Activated effector memory CD4-positive, alpha-beta T cell treated with Interleukin-2 at 50 U/mL for 16 hours (primary cell): ENCODE data around the gene CLEC14A.

Experiments
- DNase-seq: peaks from one replicate; pipeline ENCODE4 v3.0.0-alpha.2; 2020

CLEC14A gene

DNA sequence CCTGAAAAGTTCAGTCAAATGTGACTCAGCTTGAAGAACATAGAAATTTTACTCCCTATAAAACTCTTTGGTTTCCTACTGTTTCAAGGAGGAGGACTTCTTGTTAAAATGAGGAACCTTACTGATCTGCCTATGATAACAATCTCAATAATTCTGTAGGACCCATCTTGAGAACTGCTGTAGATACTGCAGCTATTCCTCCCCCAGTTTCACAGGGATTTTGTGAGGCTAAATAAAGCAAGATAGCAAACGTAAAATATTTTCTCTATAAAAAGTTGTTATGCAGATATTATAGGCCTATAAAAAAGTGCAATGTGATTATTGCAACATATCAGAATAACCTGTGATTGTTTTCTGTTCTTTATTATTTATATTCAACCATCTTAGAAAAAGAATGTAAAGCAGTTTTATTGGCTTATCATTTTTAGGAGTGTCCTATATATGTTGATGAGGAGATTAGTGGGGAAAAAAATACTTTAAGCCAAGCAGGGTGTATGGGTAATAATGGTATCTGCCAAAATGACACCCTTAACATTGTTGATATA, 12.1 kb downstream of the CLEC14A start:
- no peak for DNase-seq

DNA sequence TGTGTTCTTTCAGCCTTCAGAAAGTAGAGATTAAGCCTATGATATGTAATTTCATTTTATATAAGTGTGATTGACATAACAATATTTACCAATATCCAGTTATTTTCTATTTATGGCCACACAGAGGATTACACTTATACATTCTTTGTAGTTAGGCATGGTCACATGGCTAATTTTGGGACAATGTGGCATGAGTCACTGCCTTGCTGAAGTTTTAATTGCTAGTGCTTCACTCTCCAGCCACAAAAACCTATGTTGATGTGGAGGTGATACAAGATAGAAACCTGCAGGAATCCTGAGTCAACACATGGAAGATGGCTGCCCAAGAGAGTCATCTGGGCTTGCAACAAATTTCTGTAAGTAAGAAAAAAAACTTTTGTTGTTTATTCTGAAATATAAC, 17.0 kb downstream of the CLEC14A start:
- no peak for DNase-seq

DNA sequence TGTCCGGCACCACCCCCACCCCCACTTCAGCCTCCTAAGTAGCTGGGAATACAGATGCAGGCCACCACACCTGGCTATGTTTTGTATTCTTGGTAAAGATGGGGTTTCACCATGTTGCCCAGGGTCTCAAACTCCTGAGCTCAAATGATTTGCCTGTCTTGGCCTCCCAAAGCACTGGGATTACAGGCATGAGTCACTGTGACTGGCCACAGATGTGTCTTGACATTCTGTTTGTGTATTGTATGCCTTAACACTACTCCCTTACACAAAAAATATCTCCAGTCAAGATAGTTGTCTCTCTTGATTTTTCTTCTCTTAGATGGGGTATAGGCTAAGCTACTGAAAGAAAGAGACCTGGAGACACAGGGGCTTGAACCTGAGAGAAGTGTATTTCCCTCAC, 17.6 kb downstream of the CLEC14A start:
- no peak for DNase-seq

DNA sequence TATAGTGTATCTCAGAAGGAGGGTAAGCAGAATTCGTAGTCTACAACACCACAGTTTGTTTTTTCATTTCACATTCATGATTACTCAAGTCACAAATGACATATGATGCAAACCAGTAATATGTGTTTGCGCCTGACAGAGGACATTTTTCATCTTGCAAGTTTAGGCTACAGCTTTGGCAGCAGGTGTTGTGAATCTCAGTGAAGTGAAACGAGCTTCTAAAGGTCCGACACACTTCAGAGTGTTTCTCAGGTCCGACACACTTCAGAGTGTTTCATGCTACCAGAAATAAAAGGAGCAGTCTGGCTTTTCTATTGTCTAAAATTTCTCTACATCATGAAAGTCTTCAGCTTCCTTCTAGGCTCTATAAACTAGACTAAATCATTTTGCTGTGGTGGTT, 22.7 kb downstream of the CLEC14A start:
- DNase-seq = no peak

DNA sequence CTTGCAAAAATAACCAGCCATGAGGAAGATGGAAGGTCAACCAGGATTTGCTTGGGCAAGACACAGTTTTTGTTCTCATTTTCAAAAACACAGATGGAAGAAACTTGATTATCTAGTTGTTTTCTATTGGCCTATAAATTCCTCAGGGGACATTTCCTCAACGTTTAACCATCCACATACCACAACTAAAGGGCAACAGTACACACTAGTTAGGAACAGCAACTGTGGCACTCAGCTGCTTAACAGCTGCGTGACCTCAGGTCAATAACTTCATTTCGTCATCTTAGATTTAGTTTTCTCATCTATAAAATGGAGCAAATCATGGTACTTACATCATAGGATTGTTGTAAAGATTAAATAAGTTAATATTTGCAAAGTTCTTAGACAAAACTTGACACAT, 29.5 kb downstream of the CLEC14A start:
- DNase-seq = no peak

DNA sequence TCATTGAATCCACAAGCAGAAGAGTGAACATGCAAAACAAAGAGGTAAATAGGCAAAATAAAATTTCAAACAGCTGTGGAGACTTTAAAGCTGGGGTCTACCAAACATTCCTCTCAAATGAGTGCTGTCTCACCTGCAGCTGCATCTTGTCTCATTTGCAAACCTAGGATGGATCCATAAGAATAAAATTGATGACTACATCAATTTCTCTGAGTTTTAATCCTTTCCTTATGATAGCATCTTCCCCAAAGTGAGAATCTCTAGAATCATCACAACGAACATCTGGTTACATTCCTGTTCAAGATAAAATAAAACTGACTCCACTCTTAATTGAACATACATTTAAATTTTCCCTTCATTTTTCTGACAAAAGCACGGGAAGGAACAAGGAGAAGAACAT, 29.9 kb downstream of the CLEC14A start:
- DNase-seq = no peak

DNA sequence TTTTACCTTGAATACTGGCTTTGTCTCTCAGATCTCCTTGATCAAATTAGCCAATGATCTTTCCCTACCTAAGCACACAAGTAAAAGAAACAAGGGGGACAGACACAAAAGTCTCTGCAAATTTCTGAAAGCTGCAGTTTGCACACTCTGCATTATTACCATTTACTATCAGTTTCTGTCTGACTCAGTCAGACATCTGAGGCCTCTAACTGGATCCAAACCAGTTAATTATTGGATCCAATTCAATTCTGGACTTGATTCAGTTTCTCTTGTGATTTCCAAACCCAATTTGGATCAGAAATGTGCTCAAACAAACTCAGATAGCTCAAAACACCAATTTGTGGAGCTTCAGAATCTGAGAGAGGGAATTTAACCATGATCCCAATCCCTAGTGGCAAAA, 31.6 kb downstream of the CLEC14A start:
- DNase-seq = no peak

DNA sequence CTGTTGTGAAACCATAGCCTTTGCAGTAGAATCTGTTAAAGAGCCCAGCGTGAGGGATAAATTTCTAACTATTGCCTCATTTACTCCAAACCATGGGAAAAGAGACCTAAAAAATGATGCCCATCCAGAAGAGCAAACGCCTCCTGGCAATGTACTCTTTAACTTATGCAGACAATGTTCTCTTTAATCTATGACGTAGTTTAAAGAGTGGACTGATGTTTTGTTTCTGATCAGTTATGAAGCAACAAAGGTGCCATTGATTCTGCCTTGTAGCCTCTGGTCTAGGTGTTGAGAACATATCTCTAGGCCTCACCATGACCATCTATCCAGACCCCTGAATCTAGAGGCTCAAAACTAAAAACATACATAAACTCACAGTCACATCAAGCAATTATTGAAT, 34.8 kb downstream of the CLEC14A start:
- DNase-seq = no peak

DNA sequence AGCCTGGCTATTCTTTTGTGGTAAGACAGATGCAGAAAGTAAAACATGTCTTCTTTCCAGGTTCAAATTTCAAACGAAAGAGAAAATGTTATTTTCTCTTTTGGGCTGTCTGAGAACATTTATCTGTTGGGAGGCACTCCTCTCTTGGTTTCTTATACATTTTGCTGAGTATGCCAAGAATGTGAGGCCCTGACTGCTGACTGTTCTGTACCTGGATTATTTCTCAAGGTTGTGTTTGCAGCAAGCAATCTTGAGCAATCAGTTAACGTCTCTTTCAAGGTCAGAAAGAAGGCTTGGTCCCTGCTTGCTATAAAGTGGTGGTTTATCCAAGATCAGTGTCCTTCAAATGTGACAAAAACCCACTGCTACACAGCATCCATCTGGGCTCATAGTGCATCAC, 38.3 kb downstream of the CLEC14A start:
- DNase-seq = no peak

DNA sequence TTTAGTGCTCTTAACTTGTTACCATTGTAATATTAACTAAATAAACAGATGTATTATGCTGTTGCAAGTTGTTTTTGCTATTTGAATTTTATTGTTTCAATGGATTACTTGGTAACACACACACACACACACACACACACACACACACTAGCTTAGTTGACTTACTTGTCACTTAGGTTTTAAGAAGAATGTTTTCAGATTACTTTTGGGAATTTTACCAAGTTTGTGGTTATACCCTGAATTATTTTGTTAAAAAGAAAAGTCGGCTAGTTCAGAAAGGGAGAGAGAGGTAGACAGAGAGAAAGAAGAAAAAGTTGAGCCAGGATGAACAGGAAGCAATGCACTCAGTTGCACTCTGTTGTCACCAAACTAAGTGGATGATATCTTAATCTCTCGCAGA, 42.9 kb downstream of the CLEC14A start:
- no peak for DNase-seq

DNA sequence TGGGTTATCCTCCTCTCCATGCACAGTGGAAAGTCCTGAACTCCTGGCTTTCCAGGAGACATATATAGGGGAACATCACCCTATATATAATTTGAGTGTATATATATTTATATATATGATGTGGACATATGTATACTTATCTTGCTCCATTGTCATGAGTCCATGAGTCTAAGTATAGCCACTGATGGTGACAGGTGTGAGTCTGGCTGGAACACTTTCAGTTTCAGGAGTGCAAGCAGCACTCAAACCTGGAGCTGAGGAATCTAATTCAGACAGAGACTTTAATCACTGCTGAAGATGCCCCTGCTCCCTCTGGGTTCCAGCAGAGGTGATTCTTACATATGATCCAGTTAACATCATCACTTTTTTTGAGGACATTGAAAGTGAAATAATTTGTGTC, 43.8 kb downstream of the CLEC14A start:
- no peak for DNase-seq

DNA sequence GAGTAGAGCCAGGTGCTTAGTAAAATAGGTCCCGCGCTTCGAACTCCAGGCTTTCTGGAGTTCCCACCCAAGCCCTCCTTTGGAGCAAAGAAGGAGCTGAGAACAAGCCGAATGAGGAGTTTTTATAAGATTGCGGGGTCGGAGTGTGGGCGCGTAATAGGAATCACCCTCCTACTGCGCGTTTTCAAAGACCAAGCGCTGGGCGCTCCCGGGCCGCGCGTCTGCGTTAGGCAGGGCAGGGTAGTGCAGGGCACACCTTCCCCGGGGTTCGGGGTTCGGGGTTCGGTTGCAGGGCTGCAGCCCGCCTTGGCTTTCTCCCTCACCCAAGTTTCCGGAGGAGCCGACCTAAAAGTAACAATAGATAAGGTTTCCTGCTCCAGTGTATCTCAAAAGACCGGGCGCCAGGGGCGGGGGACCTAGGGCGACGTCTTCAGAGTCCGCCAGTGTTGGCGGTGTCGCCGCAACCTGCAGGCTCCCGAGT, 44.6 kb downstream of the CLEC14A start:
- DNase-seq = no peak

DNA sequence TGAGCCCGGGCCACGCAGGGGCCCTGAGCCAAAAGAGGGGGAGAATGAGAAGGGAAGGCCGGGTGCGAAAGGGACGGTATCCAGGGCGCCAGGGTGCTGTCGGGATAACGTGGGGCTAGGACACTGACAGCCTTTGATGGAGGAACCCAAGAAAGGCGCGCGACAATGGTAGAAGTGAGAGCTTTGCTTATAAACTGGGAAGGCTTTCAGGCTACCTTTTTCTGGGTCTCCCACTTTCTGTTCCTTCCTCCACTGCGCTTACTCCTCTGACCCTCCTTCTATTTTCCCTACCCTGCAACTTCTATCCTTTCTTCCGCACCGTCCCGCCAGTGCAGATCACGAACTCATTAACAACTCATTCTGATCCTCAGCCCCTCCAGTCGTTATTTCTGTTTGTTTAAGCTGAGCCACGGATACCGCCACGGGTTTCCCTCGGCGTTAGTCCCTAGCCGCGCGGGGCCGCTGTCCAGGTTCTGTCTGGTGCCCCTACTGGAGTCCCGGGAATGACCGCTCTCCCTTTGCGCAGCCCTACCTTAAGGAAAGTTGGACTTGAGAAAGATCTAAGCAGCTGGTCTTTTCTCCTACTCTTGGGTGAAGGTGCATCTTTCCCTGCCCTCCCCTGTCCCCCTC, 45.2 kb downstream of the CLEC14A start:
- DNase-seq = no peak

DNA sequence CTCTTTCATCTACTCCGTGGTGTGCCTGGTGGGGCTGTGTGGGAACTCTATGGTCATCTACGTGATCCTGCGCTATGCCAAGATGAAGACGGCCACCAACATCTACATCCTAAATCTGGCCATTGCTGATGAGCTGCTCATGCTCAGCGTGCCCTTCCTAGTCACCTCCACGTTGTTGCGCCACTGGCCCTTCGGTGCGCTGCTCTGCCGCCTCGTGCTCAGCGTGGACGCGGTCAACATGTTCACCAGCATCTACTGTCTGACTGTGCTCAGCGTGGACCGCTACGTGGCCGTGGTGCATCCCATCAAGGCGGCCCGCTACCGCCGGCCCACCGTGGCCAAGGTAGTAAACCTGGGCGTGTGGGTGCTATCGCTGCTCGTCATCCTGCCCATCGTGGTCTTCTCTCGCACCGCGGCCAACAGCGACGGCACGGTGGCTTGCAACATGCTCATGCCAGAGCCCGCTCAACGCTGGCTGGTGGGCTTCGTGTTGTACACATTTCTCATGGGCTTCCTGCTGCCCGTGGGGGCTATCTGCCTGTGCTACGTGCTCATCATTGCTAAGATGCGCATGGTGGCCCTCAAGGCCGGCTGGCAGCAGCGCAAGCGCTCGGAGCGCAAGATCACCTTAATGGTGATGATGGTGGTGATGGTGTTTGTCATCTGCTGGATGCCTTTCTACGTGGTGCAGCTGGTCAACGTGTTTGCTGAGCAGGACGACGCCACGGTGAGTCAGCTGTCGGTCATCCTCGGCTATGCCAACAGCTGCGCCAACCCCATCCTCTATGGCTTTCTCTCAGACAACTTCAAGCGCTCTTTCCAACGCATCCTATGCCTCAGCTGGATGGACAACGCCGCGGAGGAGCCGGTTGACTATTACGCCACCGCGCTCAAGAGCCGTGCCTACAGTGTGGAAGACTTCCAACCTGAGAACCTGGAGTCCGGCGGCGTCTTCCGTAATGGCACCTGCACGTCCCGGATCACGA, 46.0 kb downstream of the CLEC14A start:
- no peak for DNase-seq

DNA sequence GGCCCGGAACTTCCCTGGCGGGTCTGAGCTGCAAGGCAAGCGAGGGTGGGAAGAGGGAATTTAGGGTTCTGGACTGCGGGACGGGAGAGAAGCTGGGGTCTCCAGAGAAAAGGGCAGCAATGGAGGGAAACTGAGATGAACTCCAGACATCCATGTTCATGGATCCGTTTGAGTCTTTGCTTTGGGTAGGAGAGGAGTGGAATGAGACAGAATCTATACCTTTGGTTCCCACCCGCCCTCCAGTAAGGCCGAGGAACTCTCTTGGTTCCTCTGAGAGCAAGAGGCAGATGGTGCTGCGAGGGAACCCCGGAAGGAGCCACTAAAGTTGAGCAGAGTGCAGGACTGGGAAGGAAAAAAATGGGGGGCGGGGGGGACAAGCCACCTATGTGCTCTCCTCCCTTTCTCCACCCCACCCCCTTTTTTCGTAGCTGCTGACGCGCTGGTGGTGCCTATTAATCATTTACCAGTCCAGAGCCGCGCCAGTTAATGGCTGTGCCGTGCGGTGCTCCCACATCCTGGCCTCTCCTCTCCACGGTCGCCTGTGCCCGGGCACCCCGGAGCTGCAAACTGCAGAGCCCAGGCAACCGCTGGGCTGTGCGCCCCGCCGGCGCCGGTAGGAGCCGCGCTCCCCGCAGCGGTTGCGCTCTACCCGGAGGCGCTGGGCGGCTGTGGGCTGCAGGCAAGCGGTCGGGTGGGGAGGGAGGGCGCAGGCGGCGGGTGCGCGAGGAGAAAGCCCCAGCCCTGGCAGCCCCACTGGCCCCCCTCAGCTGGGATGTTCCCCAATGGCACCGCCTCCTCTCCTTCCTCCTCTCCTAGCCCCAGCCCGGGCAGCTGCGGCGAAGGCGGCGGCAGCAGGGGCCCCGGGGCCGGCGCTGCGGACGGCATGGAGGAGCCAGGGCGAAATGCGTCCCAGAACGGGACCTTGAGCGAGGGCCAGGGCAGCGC, 47.0 kb downstream of the CLEC14A start:
- DNase-seq = no peak

DNA sequence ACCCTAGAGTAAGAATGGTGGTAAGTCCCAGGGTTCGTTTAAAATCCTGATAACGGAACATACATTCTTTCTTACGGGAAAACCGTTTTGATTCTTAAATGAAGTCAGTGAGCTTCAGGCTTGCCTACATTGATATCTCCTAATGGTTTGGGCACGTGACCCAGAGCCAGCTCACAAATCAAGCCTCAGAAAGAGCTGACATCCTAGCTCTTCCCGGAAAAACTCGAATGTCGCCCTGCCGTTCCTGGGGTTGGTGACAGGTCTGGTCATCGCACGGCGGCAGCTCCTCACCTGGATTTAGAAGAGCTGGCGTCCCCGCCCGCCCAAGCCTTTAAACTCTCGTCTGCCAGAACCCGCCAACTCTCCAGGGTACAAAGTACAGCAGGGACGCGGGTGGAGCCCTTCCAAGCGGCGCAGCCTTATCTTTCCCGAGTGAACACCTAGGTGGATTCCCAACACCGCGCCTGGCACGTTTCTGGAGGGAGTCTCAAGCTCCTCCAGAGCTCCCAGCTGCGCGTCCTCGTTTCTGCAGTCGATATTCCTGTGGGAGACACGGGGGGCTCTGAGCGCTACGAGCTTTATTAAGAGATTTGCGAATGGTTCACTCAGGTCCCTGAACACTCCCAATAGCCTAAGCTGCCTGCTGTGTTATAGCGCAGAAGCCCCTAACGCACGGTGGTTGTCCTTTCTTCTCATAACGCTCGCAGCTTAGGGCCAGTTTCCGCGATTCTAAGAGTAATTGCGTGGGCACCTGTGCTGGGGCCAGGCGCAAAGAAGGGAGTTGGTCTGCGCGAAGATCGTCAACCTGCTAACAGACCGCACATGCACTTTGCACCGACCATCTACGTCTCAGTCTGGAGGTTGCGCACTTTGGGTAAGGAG, 47.9 kb downstream of the CLEC14A start, which contains the start of gene SSTR1:
Gene SSTR1 (plus strand): TSS at position 169 of the 882 bp plus-strand sequence. CDS start 1,486 bp downstream, outside the sequence.
- no peak for DNase-seq

DNA sequence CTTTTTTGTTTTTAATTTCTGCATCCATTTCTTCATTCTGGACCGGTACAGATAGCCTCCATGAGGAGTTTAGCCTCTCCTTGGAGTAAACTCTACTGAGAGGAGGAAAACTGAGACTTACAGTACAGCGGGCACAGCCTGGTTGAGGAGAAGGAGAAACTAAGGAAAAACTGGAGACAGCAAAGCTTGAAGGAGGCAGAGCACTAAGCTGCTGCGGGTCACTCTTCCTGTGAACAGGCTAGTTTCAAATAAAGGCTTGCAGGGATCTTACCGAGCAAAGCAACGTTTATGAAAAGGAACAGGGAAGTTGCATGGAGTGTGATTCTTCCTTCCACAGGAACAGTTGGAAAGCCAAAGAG, 48.5 kb downstream of the CLEC14A start:
- DNase-seq = no peak

DNA sequence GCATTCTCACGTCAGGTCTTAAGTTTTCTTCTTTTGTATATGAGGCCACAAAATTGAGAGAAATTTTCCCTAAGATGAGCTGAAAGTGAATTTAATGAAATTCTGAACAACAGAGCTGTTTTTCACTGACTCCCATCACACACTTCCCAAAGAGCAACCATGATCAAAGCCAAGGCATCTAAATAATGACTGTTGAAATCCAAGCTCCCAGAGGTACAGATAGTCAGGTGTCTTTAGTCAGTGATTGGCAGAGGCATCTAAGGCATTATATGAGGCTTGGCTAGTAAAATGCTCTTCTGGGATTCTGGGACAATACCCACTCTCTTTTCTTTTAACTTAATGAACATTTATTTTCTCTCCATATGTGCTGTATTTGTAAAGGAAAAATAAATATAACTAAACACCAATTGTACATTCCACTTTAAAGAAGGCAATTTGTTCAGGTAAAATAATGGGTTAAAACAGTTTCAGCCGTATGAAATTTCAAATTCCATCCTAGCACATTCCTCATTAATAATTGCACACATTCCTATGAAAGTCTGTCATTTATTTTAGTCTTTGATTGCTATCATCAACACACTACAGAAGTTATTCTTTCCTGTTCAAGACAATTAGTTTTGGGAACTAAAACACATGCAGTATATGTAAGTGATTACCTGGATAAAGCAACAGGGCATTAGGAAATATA, 49.1 kb downstream of the CLEC14A start:
- DNase-seq = no peak

DNA sequence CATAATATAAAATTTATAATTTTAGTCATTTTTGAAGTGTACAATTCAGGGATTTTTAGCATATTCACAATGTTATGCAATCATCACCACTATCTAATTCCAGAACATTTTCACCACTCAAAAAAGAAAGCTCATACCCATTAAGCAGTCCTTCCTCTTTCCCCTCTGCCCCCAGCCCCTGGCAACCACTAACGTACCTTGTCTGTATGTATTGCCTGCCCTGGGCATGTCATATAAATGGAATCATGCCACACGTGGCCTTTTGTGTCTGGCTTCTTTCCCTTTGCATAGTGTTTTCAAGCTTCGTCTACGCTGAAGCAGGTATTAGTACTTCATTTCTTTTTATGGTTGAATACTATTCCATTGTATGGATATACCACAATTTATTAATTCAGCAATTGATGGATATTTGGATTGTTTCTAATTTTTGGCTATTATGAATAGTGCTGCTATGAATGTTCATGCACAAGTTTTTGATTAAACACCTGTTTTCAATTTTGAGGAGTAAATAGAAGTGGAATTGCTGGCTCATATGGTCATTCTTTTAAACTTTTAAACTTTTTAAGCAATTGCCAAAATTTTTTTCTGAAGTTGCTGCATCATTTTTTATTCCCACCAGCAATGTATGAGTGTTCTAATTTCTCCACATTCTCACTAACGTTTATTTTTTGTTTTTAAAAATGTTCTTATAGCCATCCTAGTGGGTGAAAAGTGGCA, 49.8 kb downstream of the CLEC14A start:
- DNase-seq = no peak

DNA sequence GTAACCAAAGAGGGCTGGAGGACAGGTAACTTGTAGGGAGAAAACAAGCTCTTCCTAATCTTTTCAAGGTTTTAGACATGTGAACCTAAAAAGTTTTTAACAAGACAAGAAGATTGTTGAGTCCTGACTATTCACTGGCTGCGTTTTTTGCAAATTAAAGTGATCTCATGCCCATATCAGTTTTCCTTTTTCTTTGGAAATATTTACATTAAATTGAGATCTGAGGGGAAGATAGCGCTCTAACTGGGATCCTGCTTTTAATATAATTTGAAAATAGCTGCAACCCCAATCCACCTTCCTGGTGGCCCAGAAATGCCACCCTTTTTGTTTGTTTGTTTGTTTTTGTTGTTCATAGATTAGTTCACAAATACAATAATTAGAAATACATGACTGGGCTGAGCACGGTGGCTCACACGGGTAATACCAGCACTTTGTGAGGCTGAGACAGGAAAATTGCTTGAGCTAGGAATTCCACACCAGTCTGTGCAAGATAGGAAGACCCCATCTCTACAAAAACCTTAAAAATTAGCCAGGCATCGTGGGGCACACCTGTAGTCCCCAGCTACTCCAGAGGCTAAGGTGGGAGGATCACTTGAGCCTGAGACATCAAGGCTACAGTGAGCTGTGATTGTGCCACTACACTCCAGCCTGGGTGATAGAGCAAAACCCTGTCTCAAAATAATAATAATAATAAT, 50.6 kb downstream of the CLEC14A start:
- no peak for DNase-seq
